HG02852 (cell line): ENCODE data around the gene NKX6-2.
"Not testable (repeated sequence)": the region's sequence is repeated elsewhere in the genome, so short reads cannot be mapped to it uniquely, and the experiment has no call there.

Experiments
- ATAC-seq: cut with Tn5 transposase; IDR thresholded peaks from one replicate; pipeline ENCODE4 v1.9.1; 2021; ENCODE audit warnings: mild to moderate bottlenecking, moderate library complexity; ENCODE audit not compliant: unreplicated experiment

NKX6-2 gene

GRCh38 chr10:132785723-132786475, at the start of gene NKX6-2:
NKX6-2 (minus strand) TSS chr10:132786147; CDS start chr10:132785948, 199 bp downstream.
- no peak for ATAC-seq

DNA sequence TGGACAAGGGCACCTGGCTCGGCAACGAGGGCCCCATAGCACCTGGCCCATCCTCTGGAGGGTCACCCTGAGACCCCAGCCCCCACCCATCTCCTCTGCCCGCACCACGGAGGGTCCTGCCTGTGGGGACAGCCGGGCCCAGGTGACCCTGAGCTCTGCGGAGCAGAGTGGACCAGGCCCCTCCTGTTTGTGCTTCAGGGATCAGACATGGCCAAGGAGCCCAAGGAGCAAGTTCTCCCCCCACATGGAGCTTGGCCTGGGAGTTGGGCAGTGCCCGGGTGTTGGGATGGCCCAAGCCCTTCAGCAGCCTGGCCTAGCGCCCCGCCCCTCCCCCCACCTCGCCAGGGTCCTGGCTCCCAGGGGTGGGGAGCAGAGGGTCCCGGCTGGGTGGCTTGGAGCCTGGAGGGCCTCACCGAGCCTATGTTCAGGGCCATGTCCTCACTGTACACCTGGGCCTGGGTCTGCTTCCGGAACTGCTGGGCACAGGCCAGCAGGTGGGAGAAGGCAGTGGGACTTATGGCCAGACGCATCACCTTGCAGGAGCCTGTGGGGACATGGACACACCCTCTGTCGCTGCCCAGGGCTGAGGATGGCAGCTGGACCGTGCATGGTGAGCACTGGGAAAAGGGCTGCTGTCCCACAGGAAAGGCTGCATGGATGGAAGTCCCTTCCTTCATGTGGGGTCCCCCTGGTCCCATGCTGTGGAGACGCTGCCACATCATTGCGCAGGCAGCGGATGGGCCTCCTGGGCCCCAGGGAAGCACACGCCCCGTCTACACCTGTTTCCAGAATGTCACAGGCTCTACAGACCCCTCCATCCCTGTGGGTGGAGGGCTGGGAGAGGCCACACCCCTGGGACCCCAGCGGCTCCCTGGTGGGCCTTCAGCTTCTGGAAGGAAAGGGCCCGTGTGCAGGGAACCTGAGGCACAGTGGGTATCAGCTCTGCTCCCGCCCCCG, 49.2 kb upstream of the NKX6-2 start:
- ATAC-seq, result no peak

DNA sequence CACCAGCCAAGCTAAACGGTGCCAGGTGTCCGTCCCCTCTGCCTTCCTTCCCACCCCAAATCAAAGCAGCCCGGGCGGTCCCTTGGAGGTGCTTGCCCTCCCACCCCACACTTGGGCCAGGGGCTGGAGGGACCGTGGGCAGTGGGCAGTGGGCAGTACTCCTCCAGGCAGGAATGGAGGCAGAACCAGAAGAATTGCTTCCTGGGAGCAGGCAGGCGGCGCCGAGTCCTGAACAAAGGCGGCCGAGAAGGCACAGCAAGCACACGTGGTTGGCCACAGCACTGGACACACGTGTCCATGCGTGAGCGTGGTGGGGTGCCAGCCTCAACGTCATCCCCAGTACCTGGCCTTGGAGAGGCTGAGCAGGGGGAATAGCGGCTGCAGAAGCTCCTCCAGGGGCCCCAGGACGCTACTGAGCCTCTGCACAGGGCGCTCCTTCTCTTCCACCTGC, 48.4 kb upstream of the NKX6-2 start:
- ATAC-seq, result no peak

GRCh38 chr10:132833421-132834111, 47.6 kb upstream of the NKX6-2 start:
- no peak for ATAC-seq

GRCh38 chr10:132832186-132832969, 46.4 kb upstream of the NKX6-2 start:
- no peak for ATAC-seq

- ATAC-seq, result no peak
These were observed 43.5 kb upstream of the NKX6-2 start for GRCh38 chr10:132829403-132829802.

DNA sequence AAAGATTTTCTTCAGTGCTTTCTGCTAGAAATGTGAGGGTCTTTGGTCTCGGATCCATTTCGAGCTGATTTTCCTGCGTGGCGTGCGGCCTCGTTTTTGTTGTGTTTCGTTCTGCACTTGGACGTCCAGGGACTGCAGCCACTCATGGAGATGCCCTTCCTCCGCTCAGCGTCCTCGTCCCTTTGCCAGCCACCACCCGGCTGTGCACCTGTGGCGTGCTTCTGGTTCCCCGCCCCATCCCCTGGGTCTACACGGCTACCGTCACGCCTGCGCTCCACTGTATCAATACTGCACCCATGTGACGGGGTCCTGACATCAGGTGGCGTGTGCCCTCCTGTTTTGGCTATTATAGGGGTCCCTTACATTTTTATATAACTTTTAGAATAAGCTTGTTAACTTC, 42.7 kb upstream of the NKX6-2 start:
- no peak for ATAC-seq

DNA sequence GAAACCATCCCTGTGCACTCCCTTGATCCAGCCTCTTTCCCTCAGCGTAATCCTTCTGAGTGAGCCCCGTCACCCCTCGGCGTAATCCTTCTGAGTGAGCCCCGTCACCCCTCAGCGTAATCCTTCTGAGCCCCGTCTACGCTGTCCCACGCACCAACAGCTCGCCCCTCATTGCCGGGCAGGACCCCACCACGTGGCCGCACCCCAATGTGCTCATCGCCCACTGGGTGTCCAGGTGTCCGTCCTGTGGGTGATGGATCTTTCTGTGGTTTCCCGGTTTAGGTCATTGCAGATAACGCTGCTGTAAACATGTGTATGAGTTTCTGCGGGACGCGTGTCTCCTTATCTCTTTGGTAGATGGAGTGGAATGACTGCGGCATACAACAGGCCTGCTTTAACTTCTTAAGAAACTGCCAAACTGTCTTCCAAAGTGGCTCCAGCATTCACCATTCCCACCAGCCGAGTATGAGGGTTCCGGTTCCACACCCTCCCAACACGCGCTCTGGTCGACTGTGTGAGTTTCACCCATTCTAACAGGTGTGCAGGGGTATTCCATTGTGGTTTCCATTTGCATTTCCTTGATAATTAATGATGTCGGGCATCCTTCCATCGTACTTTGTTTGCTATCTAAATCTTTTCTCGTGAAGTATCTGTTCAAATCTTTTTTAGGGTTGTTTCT, 42.1 kb upstream of the NKX6-2 start:
- ATAC-seq, result no peak

DNA sequence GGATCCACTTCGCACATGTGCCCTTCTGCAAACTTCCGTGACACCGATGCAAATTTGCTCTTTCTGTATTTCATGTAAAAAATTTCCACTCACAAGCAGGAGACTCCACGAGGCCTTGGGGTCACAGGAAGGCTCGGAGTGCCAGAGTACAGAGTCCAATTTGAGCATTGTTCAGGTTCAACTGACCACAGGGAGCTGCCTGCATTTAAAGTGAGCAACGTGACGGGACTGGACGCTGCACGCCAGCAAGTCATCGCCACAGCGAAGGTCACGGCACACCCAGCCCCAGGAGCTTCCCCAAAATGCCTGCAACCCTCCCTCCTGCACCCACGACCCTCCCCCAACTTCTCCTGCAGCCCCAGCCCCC, 41.5 kb upstream of the NKX6-2 start:
- no peak for ATAC-seq

DNA sequence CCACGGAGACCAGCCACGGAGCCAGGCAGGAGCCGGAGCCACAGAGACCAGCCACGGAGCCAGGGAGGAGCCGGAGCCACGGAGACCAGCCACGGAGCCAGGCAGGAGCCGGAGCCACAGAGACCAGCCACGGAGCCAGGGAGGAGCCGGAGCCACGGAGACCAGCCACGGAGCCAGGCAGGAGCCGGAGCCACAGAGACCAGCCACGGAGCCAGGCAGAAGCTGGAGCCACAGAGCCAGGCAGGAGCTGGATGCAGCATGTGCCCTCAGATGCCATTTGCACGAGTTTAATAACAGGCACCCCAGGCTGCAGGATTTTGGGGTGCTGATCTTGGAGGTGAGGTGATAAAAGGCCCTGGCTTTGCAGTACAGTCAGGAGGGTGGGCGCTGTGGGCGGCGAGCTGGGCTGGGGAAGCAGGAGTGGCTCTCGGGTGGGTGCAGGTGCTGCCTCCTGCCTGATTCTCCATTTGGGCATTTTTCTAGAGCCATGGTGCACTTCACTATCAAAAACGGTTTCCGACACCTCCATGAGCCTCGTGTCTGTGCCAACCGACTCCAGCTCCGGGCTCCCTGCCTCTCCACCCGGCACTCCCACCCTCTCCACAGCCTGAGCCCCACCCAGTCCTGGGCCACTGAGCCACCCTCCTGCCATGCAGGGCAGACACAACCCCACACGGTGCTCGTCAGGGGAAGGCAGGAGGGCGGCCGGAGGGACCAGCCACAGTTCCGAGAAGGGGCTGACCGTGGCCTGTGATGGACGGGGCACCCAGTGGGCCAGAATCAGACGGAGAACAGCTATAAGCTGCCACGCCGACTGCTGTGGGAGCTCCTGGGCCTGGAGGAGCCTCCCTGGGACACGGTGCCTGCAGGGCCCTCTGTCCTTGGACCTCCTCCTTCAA, 40.8 kb upstream of the NKX6-2 start:
- no peak for ATAC-seq

DNA sequence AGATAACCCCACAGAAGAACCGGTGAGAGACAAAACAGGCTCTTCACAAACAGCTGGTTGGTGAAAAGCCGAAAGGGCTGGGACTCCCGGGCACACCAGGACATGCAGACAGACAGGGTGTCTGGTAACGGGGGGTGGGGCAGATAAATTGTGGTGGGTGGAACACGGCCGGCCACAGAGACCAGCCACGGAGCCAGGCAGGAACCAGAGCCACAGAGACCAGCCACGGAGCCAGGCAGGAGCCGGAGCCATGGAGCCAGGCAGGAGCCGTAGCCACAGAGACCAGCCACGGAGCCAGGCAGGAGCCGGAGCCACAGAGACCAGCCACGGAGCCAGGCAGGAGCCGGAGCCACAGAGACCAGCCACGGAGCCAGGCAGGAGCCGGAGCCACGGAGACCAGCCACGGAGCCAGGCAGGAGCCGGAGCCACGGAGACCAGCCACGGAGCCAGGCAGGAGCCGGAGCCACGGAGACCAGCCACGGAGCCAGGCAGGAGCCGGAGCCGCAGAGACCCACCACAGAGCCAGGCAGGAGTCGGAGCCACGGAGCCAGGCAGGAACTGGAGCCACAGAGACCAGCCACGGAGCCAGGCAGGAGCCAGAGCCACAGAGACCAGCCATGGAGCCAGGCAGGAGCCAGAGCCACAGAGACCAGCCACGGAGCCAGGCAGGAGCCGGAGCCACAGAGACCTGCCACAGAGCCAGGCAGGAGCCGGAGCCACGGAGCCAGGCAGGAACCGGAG, 40.0 kb upstream of the NKX6-2 start:
- not testable (repeated sequence) for ATAC-seq

- no peak for ATAC-seq
These were observed 34.1 kb upstream of the NKX6-2 start for GRCh38 chr10:132820056-132820455.

DNA sequence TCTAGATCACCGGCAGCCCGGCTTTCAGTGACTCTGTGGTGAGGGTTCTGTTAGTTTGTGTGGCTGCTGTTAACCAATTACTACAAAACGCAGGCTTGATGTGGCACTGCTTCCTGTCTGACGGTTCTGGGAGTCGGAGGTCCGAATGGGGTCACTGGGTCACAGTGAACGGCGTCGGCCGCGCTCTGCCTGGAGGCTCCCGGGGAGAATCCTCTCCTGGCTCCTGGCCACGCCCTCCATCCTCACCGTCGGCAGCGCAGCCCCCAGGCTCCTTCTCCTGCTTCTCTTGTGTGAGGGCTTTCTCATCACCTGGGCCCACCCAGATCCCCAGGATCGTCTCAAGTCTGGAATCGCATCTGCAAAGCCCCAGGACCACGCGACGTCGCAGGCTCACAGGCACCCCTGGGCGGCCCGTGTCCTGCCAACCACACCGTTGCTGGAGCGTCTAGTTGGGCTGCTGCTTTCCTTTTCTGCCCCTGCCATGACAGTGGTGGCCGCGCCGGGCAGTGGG, 31.8 kb upstream of the NKX6-2 start:
- no peak for ATAC-seq

GRCh38 chr10:132816718-132817117, 30.8 kb upstream of the NKX6-2 start:
- no peak for ATAC-seq

DNA sequence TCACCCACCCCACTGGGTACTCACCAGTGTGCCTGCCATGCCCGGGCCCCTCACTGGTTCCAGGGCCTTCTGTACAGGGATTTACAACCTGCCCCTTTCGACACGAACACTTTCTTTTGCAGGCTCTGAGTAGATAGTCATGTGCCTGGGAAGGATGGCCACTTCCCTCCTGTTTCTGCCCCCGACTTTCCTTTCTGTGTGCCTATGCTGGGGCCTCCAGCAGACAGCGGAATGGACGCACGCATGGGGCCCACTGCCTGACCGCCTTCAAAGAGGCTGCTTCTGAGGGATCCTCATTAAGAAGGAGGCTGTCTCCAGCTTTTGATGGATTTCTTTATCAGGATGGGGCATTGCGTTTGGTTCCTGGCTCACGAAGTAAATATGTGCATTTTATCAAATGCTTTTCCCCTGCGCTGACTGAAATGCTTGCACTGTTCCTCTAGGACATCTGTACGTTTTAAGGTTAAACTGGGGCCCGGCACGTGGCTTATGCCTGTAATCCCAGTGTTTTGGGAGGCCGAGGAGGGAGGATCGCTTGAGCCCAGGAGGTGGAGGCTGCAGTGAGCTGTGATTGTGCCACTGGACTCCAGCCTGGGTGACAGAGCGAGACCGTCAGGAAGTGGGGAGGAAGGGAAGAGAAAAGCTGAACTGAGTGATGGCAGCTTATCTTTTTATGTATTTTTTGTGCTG, 29.4 kb upstream of the NKX6-2 start:
- ATAC-seq, result no peak

GRCh38 chr10:132814469-132814856, 28.5 kb upstream of the NKX6-2 start:
- no peak for ATAC-seq
